Measurements from ENCODE around the gene RARA.
A peak's percentile ranks its signal among the peaks of the same experiment; 100 is the strongest.

Gene RARA

GRCh38 chr17:40316571-40317344 is 7.8 kb downstream of the RARA start:
- 0 out of 2 replicates have a peak, but pooled peaks have one; percentile 26 for TF ChIP-seq POLR2A (IDR thresholded peaks at IDR 0.05; ENCODE audit: low read depth, low read length)
- DNase-seq (ENCODE audit: insufficient read length, low spot score): no peak
- FAIRE-seq: no peak

GRCh38 chr17:40317345-40317873 is 8.4 kb downstream of the RARA start:
- DNase-seq (ENCODE audit: insufficient read length, low spot score): no peak
- TF ChIP-seq POLR2A (IDR thresholded peaks at IDR 0.05; ENCODE audit: low read depth, low read length): no peak
- no peak for FAIRE-seq

GRCh38 chr17:40317880-40318829 is 9.2 kb downstream of the RARA start:
- peak; percentile 78 for TF ChIP-seq POLR2A (IDR thresholded peaks at IDR 0.05; ENCODE audit: low read depth, low read length)
- DNase-seq (ENCODE audit: insufficient read length, low spot score): peak; percentile 84
- no peak for FAIRE-seq

- no peak for TF ChIP-seq POLR2A (IDR thresholded peaks at IDR 0.05; ENCODE audit: low read depth, low read length)
- FAIRE-seq (no peak), DNase-seq (ENCODE audit: insufficient read length, low spot score) (no peak)
These were observed 9.9 kb downstream of the RARA start for GRCh38 chr17:40318830-40319391.

GRCh38 chr17:40319651-40320540 is 10.9 kb downstream of the RARA start:
- no peak for TF ChIP-seq POLR2A (IDR thresholded peaks at IDR 0.05; ENCODE audit: low read depth, low read length)
- DNase-seq (ENCODE audit: insufficient read length, low spot score) (no peak), FAIRE-seq (no peak)

- DNase-seq (ENCODE audit: insufficient read length, low spot score) (no peak), FAIRE-seq (no peak)
- TF ChIP-seq POLR2A (IDR thresholded peaks at IDR 0.05; ENCODE audit: low read depth, low read length): peak; percentile 21; the same call in 1 of the 2 replicates
These were observed 12.0 kb downstream of the RARA start for GRCh38 chr17:40320756-40321523.

- TF ChIP-seq POLR2A (IDR thresholded peaks at IDR 0.05; ENCODE audit: low read depth, low read length): no peak
- DNase-seq (ENCODE audit: insufficient read length, low spot score) (no peak), FAIRE-seq (no peak)
These were observed 12.5 kb downstream of the RARA start for GRCh38 chr17:40321524-40321929.

GRCh38 chr17:40321961-40322357 is 13.0 kb downstream of the RARA start:
- 0 out of 2 replicates have a peak, but pooled peaks have one; percentile 16 for TF ChIP-seq POLR2A (IDR thresholded peaks at IDR 0.05; ENCODE audit: low read depth, low read length)
- FAIRE-seq: no peak
- DNase-seq (ENCODE audit: insufficient read length, low spot score): no peak

- TF ChIP-seq POLR2A (IDR thresholded peaks at IDR 0.05; ENCODE audit: low read depth, low read length): no peak
- DNase-seq (ENCODE audit: insufficient read length, low spot score): no peak
- no peak for FAIRE-seq
These were observed 13.7 kb downstream of the RARA start for GRCh38 chr17:40322358-40323315.

GRCh38 chr17:40323391-40324381 is 14.7 kb downstream of the RARA start:
- no peak for TF ChIP-seq POLR2A (IDR thresholded peaks at IDR 0.05; ENCODE audit: low read depth, low read length)
- FAIRE-seq (no peak), DNase-seq (ENCODE audit: insufficient read length, low spot score) (no peak)
